ENCODE data around the gene RETN. TPM values are rescaled to one million over a fixed set of nuclear protein-coding genes. Genes with fewer than 3 reads are reported as not detected.

Gene RETN
- total RNA-seq, 4 donors from 2014 or later: not detected

DNA sequence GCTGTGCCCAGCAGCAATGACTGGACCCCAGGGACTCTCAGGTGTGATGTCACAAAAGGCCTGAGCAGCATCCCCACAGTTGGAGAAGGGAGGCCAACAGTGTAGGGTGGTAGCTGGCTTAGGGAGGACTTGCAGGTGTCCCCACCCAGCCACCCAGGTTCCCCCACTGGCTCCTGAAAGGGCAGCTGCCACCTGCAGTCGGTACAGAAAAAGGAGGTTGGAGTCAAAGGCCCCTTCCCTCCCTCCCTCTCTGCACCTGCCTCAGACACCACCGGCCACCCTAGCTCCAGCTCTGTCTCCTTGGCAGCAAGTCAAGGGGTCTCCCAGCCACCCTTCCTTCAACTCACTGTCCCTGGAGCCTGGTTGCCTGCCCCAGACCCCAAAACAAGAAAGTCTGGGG, 35.2 kb upstream of the RETN start, which contains the start of gene PCP2:
PCP2 (minus strand) TSS at position 22 of the 400 bp plus-strand sequence. CDS start 262 bp downstream, outside the sequence.
- Histone ChIP-seq H3K27me3 (peaks cover 0 to 25% of the 10 kb centered on the region in 2 donors), H3K36me3 (peaks cover 0 to 15% (median 0%) of the 10 kb centered on the region in 3 donors), H3K27ac (no peak within 1 kb of the TSS), H3K9me3 (no peaks in the 10 kb centered on the region), H3K4me3 (no peak within 1 kb of the TSS), H3K4me1 (peaks cover 4 to 28% (median 13%) of the 10 kb centered on the region in 4 donors)
- no peak for DNase-seq (ENCODE audit: low spot score in 2 of 2)
- TF ChIP-seq POLR2A (IDR thresholded peaks at IDR 0.05): no peak
- TF ChIP-seq, protein P1, sequence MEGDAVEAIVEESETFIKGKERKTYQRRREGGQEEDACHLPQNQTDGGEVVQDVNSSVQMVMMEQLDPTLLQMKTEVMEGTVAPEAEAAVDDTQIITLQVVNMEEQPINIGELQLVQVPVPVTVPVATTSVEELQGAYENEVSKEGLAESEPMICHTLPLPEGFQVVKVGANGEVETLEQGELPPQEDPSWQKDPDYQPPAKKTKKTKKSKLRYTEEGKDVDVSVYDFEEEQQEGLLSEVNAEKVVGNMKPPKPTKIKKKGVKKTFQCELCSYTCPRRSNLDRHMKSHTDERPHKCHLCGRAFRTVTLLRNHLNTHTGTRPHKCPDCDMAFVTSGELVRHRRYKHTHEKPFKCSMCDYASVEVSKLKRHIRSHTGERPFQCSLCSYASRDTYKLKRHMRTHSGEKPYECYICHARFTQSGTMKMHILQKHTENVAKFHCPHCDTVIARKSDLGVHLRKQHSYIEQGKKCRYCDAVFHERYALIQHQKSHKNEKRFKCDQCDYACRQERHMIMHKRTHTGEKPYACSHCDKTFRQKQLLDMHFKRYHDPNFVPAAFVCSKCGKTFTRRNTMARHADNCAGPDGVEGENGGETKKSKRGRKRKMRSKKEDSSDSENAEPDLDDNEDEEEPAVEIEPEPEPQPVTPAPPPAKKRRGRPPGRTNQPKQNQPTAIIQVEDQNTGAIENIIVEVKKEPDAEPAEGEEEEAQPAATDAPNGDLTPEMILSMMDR (IDR thresholded peaks at IDR 0.05): no peak
- TF ChIP-seq EP300 (IDR thresholded peaks at IDR 0.05): no peak
- 29 to 66% methylated on average over 1 to 2 of the region's 2 CpGs for whole genome bisulfite sequencing, 2 donors

DNA sequence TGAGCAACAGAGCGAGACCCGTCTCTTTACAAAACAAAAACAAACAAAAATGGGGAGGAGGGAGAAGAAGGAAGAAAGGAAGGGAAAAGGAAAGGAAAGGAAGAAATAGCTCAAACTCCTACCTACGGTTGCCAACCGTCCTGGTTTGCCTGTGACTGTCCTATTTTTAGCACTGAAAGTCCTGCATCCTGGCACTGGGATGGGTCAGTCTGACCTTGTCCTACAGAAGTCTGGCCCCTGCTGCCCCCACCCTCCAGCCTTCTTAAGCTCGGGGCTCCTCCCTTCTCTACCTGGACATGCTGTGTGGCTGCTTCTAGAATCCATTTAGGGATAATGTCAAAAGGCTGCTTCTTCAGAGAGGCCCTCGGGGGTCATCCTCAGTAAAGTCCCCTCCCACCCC, 33.2 kb upstream of the RETN start:
- H3K27ac ChIP-seq: no peak overlapping the region
- H3K4me3 ChIP-seq: no peak overlapping the region
- H3K4me1 ChIP-seq: peaks cover 0 to 19% (median 5%) of the 10 kb centered on the region in 4 donors
- TF ChIP-seq EP300 (IDR thresholded peaks at IDR 0.05) (no peak), POLR2A (IDR thresholded peaks at IDR 0.05) (no peak)
- TF ChIP-seq, protein P1 (IDR thresholded peaks at IDR 0.05): no peak
- DNase-seq (ENCODE audit: low spot score in 2 of 2): no peak
- H3K36me3 ChIP-seq: peaks cover 0 to 15% (median 0%) of the 10 kb centered on the region in 3 donors
- peaks cover 0 to 31% of the 10 kb centered on the region in 2 donors for H3K27me3 ChIP-seq
- 55 to 56% methylated on average over 6 of the region's 6 CpGs for WGBS, 2 donors
- no peaks in the 10 kb centered on the region for H3K9me3 ChIP-seq

DNA sequence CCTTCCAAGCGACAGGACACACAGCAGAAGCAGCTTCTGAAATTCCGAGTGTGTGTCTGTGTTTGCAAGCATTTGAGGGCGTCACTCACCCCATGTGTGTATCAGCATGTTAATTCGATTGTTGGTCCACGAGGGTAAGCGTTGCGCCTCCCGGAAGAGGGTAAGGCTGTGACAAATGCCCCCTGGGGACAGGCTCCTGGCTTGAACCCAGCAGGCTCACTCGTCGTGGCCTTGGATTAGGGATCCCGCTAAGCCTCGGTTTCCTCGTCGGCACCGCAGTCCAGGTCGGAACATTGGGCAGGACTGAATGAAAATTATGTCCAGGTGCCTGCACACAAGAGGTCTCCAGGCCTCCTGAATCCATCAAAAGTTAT, 32.5 kb upstream of the RETN start:
- peaks cover 0 to 31% of the 10 kb centered on the region in 2 donors for H3K27me3 ChIP-seq
- 57 to 67% methylated on average over 8 to 16 of the region's 16 CpGs for WGBS, 2 donors
- H3K36me3 ChIP-seq: peaks cover 0 to 15% (median 0%) of the 10 kb centered on the region in 3 donors
- TF ChIP-seq POLR2A (IDR thresholded peaks at IDR 0.05) (no peak), EP300 (IDR thresholded peaks at IDR 0.05) (no peak)
- TF ChIP-seq, protein P1 (IDR thresholded peaks at IDR 0.05): no peak
- peak overlapping the region in 1 of 4 donors; percentile 83 for H3K27ac ChIP-seq
- no peaks in the 10 kb centered on the region for H3K9me3 ChIP-seq
- no peak for DNase-seq (ENCODE audit: low spot score in 2 of 2)
- H3K4me1 ChIP-seq: peaks cover 0 to 12% (median under 1%) of the 10 kb centered on the region in 4 donors
- H3K4me3 ChIP-seq: peak overlapping the region in 2 of 4 donors; percentile 45 to 57

DNA sequence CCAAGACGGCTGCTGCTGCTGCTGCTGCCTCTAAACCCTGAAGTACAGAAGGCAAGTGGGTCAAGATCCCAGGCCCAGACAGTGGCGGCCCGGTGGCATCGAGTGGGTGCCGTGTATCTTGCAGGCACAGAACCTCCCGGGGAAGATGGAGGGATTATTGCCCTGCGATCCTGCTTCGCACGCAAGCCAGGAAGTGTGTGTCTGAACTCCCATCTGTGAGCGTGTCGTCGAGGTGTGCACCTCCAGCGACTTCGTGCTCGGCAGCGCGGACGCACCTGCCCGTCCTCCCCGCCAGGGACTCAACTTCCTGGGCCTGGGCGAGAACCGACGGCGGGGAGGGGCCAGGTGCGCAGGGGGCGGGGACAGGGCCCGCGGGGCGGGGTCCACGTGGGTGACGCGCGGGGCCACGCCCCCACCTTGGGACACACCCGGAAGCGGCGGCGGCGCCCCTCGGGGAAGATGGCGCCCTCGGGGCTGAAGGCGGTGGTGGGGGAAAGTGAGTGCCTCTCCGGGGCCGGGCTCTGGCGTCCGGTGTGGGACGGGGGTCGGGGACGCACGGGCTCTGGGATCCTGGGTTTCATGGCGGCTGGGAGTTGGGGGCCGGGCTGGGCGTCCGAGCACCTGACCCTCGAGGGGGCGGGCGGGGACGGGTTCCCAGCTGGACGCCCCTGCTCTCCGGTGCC, 32.0 kb upstream of the RETN start, which contains the start of gene STXBP2:
STXBP2 (plus strand) TSS at position 420 of the 683 bp plus-strand sequence; CDS start at position 460, 40 bp downstream.
- no peaks in the 10 kb centered on the region for H3K9me3 ChIP-seq
- peaks cover 0 to 31% of the 10 kb centered on the region in 2 donors for H3K27me3 ChIP-seq
- H3K4me1 ChIP-seq: peaks cover 0 to 8% (median 0%) of the 10 kb centered on the region in 4 donors
- no peak for TF ChIP-seq EP300 (IDR thresholded peaks at IDR 0.05)
- no peak for TF ChIP-seq POLR2A (IDR thresholded peaks at IDR 0.05)
- TF ChIP-seq, protein P1 (IDR thresholded peaks at IDR 0.05): no peak
- H3K4me3 ChIP-seq: peak within 1 kb of the TSS; percentile 23 to 57 (median 38)
- H3K27ac ChIP-seq: peak within 1 kb of the TSS in 2 of 4 donors; percentile 49 to 83
- DNase-seq (ENCODE audit: low spot score in 2 of 2): peak in 1 of 2 donors; percentile 37
- peaks cover 0 to 11% (median 0%) of the 10 kb centered on the region in 3 donors for H3K36me3 ChIP-seq
- WGBS, 2 donors: 5 to 15% methylated on average over 34 to 40 of the region's 61 CpGs

Data from tibial nerve (tissue), 4 donors.